Neural progenitor cell (in vitro differentiated cells): ENCODE measurements around the gene SLC2A9.

Source experiments
- CTCF ChIP-seq: fragments of 200-600 bp; sonication (generic); IDR thresholded peaks from 2 replicates; pipeline ENCODE4 v1.5.1; 2017; ENCODE audit warnings: antibody characterized with exemption, mild to moderate bottlenecking
- EZH2 ChIP-seq: fragments of 200-600 bp; sonication (generic); IDR thresholded peaks from 2 replicates; pipeline ENCODE4 v1.6.1; 2017; ENCODE audit warnings: antibody characterized with exemption, mild to moderate bottlenecking, moderate library complexity
- EZH2phosphoT487 ChIP-seq: fragments of 200-600 bp; sonication (generic); IDR thresholded peaks from 2 replicates; pipeline ENCODE4 v1.6.1; 2017; ENCODE audit warnings: antibody characterized with exemption

GRCh38 chr4:10002278-10002677 is 19.0 kb downstream of the SLC2A9 start:
- TF ChIP-seq CTCF (no peak), EZH2 (no peak), EZH2phosphoT487 (no peak)
